ENCODE results near the gene SPHKAP. TPM values are rescaled to one million over a fixed set of nuclear protein-coding genes. Genes with fewer than 3 reads are reported as not detected.
"Not testable (repeated sequence)": the region's sequence is repeated elsewhere in the genome, so short reads cannot be mapped to it uniquely, and the experiment has no call there.

The SPHKAP gene
- total RNA-seq, 2 experiments from 2014 or later, result not detected

DNA sequence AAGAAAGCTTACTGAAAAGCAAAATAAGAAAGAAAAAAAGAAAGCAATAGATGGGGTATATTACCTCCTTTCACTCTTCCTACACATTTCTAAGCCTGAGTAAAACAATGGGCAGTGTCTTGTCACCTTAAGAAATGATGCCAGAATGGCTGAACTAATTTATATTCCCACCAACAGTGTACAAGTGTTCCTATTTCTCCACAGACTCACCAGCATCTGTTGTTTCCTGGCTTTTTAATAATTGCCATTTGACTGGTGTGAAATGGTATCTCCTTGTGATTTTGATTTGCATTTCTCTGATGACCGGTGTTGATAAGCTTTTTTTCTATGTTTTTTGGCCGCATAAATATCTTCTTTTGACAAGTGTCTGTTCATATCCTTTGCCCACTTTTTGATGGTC lies 98.4 kb downstream of the SPHKAP start:
- H3K9me3 Mint-ChIP-seq, result no peaks in the 10 kb centered on the region
- H3K4me1 Mint-ChIP-seq, result no peaks in the 10 kb centered on the region
- ATAC-seq (ENCODE audit: low read depth), result no peak
- POLR2A ChIA-PET, result no interaction called here
- H3K4me3 Mint-ChIP-seq, result no peak overlapping the region
- no peaks in the 10 kb centered on the region for H3K27me3 Mint-ChIP-seq
- no peaks in the 10 kb centered on the region for H3K36me3 Mint-ChIP-seq
- no peak overlapping the region for H3K27ac Mint-ChIP-seq
- DNase-seq, result no peak

DNA sequence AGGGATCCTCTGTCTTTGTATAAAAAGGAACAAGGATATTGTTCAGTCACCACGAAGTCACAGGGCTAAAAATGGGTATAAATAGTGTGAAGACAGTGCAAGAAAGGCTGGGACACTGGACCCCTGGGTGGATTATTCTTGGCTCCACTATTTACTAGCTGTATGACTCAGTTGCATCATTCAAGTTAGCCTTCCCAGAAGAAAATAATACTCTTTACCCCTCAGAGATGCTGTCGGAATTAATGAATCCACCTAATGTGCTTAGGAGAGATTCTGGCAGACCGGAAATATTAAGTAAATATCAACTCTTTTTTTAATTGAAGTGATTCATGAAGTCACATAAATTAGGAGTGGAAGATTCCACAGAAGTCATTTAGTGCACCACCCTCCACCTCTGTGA lies 98.9 kb downstream of the SPHKAP start:
- no peaks in the 10 kb centered on the region for H3K4me1 Mint-ChIP-seq
- no peak for ATAC-seq (ENCODE audit: low read depth)
- no peak overlapping the region for H3K27ac Mint-ChIP-seq
- H3K36me3 Mint-ChIP-seq, result no peaks in the 10 kb centered on the region
- H3K4me3 Mint-ChIP-seq, result no peak overlapping the region
- DNase-seq, result no peak
- H3K27me3 Mint-ChIP-seq, result no peaks in the 10 kb centered on the region
- H3K9me3 Mint-ChIP-seq, result no peaks in the 10 kb centered on the region
- POLR2A ChIA-PET, result no interaction called here

DNA sequence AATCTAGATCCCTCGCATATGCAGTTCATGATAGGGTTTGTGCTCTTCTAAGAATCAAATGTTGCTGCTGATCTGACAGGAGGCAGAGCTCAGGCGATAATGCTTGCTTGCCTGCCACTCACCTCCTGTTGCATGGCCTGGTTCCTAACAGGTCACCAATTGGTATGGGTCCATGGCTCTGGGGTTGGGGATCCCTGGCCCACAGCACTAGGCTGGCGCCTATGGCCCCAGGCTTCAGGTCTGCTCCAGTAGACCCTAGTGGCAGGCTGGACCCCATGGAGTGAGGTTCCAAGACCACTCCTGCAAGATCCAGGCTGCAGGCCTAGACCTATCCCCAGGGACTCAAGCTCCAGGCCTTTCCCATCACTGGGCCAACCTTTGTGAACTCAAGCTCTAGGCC lies 102.3 kb downstream of the SPHKAP start:
- POLR2A ChIA-PET, result no interaction called here
- peaks cover 2% of the 10 kb centered on the region for H3K9me3 Mint-ChIP-seq
- no peak overlapping the region for H3K4me3 Mint-ChIP-seq
- H3K27ac Mint-ChIP-seq, result no peak overlapping the region
- ATAC-seq (ENCODE audit: low read depth) (no peak), DNase-seq (no peak)
- H3K4me1 Mint-ChIP-seq, result no peaks in the 10 kb centered on the region
- no peaks in the 10 kb centered on the region for H3K27me3 Mint-ChIP-seq
- H3K36me3 Mint-ChIP-seq, result no peaks in the 10 kb centered on the region

DNA sequence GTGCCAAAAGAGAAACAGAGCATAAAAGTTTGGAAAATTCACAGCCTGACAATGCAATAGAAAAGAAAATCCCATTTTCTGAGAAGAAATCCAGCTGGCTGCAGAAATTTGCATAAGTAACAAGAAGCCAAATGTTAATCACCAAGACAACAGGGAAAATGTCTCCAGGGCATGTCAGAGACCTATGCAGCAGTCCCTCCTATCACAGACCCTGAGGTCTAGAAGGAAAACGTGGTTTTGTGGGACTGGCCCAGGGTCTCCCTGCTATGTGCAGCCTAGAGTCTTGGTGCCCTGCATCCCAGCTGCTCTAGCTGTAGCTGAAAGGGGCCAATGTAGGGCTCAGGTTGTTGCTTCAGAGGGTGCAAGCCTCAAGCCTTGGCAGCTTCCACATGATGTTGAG lies 104.8 kb downstream of the SPHKAP start:
- ATAC-seq (ENCODE audit: low read depth); H3K9me3 Mint-ChIP-seq; H3K4me1 Mint-ChIP-seq; H3K4me3 Mint-ChIP-seq; H3K27ac Mint-ChIP-seq; H3K27me3 Mint-ChIP-seq; POLR2A ChIA-PET; H3K36me3 Mint-ChIP-seq; DNase-seq: not testable (repeated sequence)

DNA sequence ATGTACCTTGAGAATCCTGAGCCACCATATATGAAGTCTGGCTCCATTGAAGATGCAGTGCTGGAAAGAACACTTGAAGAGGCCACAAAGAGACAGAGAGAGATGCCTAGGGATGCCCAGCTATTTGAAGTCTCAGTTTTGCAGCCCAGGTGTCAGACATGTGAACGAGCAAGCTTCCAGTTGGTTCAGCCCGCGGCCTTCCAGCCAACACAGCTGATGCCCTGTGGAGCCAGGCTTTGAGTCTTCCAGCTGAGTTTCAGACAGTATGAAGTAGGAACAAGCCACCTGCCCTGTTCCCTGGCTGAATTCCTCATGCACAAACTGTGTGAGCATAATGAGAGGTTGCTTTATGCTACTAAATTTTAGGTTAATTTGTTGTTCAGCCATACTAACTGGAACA lies 108.8 kb downstream of the SPHKAP start:
- ATAC-seq (ENCODE audit: low read depth) (no peak), DNase-seq (no peak)
- H3K36me3 Mint-ChIP-seq, result no peaks in the 10 kb centered on the region
- H3K4me3 Mint-ChIP-seq, result no peak overlapping the region
- H3K4me1 Mint-ChIP-seq, result no peaks in the 10 kb centered on the region
- no peaks in the 10 kb centered on the region for H3K27me3 Mint-ChIP-seq
- POLR2A ChIA-PET, result no interaction called here
- H3K27ac Mint-ChIP-seq, result no peak overlapping the region
- H3K9me3 Mint-ChIP-seq, result peaks cover 2% of the 10 kb centered on the region

DNA sequence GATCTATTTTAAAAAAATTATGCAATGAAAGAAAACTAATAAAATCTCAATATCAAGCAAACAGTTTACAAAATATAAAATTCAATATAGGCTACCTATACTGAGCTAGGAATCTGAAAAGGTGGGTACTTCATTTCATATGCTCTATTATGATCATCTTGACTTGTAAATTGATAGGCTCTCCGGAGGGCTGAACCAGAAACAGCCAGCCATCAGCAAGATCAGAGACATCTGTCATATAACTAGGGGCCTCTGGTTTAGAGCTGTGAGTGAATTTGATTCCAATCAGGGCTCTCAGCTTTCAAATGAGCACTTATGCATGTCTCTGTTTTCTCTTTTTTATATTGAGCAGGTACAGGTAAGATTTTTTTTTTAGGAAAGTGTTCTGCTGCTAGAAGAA lies 114.2 kb downstream of the SPHKAP start:
- H3K4me1 Mint-ChIP-seq, result no peaks in the 10 kb centered on the region
- H3K9me3 Mint-ChIP-seq, result no peaks in the 10 kb centered on the region
- DNase-seq (no peak), ATAC-seq (ENCODE audit: low read depth) (no peak)
- no peak overlapping the region for H3K27ac Mint-ChIP-seq
- no peaks in the 10 kb centered on the region for H3K36me3 Mint-ChIP-seq
- POLR2A ChIA-PET, result no interaction called here
- no peak overlapping the region for H3K4me3 Mint-ChIP-seq
- H3K27me3 Mint-ChIP-seq, result no peaks in the 10 kb centered on the region

DNA sequence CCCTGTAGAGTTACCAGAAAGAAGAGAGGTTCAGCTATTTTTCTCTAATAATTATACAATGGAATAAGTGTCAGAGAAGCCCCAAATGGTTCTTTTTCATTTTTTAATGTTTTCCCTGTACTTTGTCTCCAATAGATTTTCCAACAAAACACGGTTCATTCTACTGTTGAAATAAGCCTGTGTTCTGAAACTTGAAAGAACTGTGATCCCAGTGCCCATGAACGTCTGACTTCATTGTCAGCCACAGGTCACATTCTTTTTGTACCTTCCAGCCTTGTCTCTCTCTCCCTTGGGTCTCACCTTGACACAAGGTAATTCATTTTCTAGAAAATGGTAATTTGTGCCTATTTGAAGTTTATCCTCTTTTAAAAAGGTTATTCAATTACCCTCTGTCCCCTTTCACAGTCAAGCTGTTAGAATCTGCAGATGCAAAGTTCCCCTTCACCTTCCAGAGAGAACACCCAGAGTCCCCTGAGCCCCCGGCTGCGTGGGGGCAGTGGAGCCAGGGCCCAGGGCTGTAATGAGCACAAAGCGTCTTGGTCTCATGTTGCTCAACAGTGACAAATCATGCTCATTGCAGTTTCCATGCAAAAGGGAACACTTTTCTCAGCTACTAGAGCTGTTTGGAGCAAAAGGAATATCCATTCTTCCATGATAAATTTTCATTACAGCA lies 115.2 kb downstream of the SPHKAP start:
- DNase-seq (no peak), ATAC-seq (ENCODE audit: low read depth) (no peak)
- Mint-ChIP-seq H3K9me3 (no peaks in the 10 kb centered on the region), H3K36me3 (no peaks in the 10 kb centered on the region), H3K27ac (no peak overlapping the region), H3K4me3 (no peak overlapping the region), H3K27me3 (no peaks in the 10 kb centered on the region), H3K4me1 (no peaks in the 10 kb centered on the region)
- POLR2A ChIA-PET, result no interaction called here

DNA sequence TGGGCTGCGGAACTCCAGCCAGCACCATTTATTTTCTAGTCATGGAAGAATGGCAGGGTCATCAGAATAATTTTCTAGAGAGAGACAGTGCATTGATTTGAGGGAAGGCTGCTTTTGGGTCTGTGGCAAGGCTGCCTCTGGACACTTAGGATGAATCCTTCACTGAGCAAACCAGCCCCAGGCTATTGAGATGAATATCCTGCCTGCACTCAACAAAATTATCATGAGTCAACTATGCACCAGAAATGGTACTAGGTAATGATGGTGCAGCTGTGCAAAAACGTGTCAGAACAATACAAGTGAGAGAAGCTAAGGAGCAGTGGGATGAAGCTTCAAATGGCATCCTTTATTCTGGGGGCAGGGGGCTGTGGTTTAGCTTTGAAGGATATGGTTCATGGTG lies 115.8 kb downstream of the SPHKAP start:
- Mint-ChIP-seq H3K27me3 (no peaks in the 10 kb centered on the region), H3K27ac (no peak overlapping the region), H3K9me3 (no peaks in the 10 kb centered on the region), H3K36me3 (no peaks in the 10 kb centered on the region), H3K4me1 (no peaks in the 10 kb centered on the region), H3K4me3 (no peak overlapping the region)
- DNase-seq, result no peak
- ATAC-seq (ENCODE audit: low read depth), result no peak
- POLR2A ChIA-PET, result no interaction called here

DNA sequence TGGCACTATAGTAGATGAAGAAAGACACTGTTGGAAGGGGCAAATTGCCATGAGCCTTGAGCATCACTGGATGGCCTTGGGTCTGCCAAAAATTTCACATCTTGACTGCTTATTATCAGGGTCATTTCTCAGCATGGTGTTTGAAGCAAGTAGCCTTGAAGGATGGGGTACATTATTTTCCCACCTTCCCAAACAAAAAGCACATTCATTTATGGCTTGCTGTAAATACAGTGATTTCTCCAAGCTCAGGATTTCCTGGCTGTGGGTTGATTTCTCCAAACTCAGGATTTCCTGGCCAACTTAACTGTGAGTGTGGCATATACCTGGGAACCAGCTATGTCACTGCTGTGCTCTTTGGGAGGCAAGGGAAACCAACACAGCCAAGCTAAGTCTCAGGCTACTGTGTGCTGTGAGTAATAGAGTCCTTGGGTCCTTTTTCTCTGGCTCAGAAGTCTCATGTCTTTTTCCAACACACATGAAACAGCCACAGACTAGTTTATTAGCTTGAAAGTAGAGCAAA lies 116.6 kb downstream of the SPHKAP start:
- ATAC-seq (ENCODE audit: low read depth), result no peak
- no peaks in the 10 kb centered on the region for H3K36me3 Mint-ChIP-seq
- DNase-seq, result no peak
- H3K4me1 Mint-ChIP-seq, result no peaks in the 10 kb centered on the region
- no peak overlapping the region for H3K27ac Mint-ChIP-seq
- H3K9me3 Mint-ChIP-seq, result no peaks in the 10 kb centered on the region
- H3K4me3 Mint-ChIP-seq, result no peak overlapping the region
- POLR2A ChIA-PET, result no interaction called here
- H3K27me3 Mint-ChIP-seq, result no peaks in the 10 kb centered on the region

DNA sequence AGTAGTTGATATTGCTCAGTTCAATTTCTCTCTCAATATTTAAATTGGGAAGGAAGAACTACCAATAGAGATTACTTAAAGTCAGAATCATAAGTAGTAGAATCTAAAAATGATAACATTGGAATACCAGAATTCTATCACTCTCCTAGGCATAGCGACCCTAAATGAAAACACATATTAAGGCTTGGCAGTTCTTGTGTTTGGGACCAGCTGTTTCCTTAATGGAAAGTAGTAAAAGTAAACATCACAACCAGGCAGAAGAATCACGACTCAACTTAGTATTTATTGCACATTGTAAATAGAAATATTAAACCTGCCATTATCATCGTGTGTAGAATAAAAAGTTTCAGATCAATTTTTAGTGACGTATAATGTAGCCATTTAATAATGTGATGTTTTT lies 117.5 kb downstream of the SPHKAP start:
- no peak overlapping the region for H3K4me3 Mint-ChIP-seq
- no peaks in the 10 kb centered on the region for H3K36me3 Mint-ChIP-seq
- no peaks in the 10 kb centered on the region for H3K9me3 Mint-ChIP-seq
- no peaks in the 10 kb centered on the region for H3K27me3 Mint-ChIP-seq
- POLR2A ChIA-PET, result no interaction called here
- DNase-seq (no peak), ATAC-seq (ENCODE audit: low read depth) (no peak)
- H3K27ac Mint-ChIP-seq, result no peak overlapping the region
- no peaks in the 10 kb centered on the region for H3K4me1 Mint-ChIP-seq

DNA sequence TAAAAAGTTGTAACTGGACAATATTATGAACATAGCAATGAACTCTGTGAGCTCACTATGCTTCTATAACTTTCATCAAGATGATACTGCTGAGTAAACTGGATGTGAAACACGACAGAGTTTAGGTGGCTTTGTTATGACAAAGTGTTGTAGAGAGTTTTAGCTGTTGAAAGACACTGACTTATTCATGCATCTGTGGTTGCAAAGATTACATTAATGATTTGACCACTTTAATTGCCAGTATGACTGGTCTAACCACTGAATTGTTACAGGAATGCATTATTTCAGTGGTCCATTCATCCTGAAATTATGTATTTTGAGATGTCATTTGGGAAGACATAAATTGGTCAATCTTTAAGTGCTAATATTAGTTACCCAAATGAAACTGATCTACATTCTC lies 117.9 kb downstream of the SPHKAP start:
- no peaks in the 10 kb centered on the region for H3K9me3 Mint-ChIP-seq
- H3K4me3 Mint-ChIP-seq, result no peak overlapping the region
- DNase-seq (no peak), ATAC-seq (ENCODE audit: low read depth) (no peak)
- H3K27me3 Mint-ChIP-seq, result no peaks in the 10 kb centered on the region
- no peak overlapping the region for H3K27ac Mint-ChIP-seq
- H3K4me1 Mint-ChIP-seq, result no peaks in the 10 kb centered on the region
- no peaks in the 10 kb centered on the region for H3K36me3 Mint-ChIP-seq
- POLR2A ChIA-PET, result no interaction called here

DNA sequence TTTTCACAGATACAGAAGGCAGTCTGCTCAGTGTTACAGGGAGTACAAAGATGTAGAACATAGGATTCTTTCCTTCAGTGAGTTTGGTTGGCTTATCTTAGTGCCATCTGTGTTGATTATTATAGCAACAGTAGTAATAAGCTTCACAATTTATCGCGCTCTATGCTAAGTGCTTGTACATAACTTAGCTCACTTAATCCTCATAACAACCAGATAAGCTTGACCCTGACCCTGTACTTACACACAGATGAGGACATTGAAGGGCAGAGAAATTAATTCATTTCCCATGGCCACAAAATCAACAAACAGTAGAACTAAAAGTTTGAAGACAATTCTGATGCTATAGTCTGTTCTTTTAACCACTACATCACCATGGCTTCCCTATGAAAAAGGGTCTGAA lies 121.8 kb downstream of the SPHKAP start:
- H3K36me3 Mint-ChIP-seq, result no peaks in the 10 kb centered on the region
- no peak for ATAC-seq (ENCODE audit: low read depth)
- POLR2A ChIA-PET, result no interaction called here

DNA sequence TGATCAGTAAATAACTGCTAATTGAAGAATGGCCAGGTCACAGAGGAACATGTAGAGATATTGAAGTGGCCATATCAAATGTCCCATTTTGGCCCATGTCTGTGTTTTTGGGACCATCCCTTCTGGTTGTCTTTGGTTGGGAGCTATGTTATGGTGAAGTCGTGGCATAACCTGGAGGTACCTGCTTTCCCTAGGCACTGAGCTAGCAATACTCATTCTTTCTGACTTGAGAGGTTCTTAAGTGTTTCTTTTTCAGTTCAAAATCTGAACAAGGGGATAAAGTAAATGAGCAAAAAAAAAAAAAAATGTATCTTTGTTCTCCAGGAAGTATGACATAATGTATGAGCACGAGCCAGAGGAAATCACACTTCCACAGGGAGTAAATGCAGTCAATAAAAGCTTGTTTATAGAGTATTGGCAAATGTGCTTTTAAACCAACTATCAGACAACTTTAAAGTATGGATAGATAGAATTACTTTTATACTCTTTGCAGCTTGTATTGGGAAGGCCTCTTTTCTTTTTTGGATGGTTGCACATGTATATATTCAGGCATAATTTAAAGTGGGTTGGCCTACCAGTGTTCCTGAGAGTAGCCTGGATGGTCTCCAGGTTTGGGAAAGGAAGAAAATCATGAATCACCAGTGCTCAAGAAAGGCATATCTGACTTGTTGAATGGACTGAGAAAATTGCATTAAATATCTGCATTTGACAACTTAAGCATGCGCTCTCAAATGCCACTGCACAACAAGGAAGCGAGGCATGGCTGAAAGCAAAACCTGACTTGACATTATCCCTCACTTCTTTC lies 125.0 kb downstream of the SPHKAP start:
- Mint-ChIP-seq H3K27me3 (no peaks in the 10 kb centered on the region), H3K4me1 (no peaks in the 10 kb centered on the region)

More for the DNA sequence above, 121.8 kb downstream of the SPHKAP start:
- no peaks in the 10 kb centered on the region for H3K4me1 Mint-ChIP-seq
- H3K27me3 Mint-ChIP-seq, result no peaks in the 10 kb centered on the region
- no peak for DNase-seq
- no peak overlapping the region for H3K4me3 Mint-ChIP-seq
- no peak overlapping the region for H3K27ac Mint-ChIP-seq
- H3K9me3 Mint-ChIP-seq, result no peaks in the 10 kb centered on the region

DNA sequence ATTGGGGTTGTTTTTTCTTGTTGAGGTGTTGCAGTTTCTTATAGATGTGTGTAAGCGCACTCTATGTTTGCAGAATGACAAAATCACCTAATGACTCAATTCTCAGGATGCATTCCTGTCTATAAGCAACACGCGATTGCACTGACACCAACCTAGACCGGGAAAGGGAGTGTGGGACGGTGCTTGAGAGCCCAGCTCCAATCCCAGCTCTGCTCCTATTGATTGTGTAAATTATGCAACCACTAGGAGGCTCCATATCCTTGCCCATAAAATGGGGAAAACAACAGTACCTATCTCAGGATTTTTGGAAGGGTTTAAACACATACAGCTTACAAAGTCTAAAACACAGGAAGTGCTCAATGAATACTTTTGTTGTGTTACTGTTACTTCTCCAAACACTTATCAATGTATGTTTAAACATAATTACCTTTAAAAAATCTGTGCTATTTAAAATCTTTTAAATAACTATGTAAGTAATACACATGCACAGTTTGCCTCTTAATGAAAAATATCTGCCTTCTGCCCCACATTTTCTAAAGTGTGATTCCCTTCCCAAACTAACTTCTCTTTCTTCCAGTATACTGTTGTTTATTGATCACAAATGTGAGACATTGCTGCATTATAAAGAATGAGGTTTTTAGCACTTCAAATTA lies 132.5 kb downstream of the SPHKAP start:
- DNase-seq, result no peak
- no peak overlapping the region for H3K4me3 Mint-ChIP-seq
- H3K36me3 Mint-ChIP-seq, result no peaks in the 10 kb centered on the region
- ATAC-seq (ENCODE audit: low read depth), result no peak
- H3K9me3 Mint-ChIP-seq, result no peaks in the 10 kb centered on the region
- H3K27ac Mint-ChIP-seq, result no peak overlapping the region
- no peaks in the 10 kb centered on the region for H3K4me1 Mint-ChIP-seq
- POLR2A ChIA-PET, result no interaction called here
- H3K27me3 Mint-ChIP-seq, result no peaks in the 10 kb centered on the region

More for the DNA sequence above, 125.0 kb downstream of the SPHKAP start:
- H3K9me3 Mint-ChIP-seq, result no peaks in the 10 kb centered on the region
- DNase-seq, result no peak
- H3K27ac Mint-ChIP-seq, result no peak overlapping the region
- H3K36me3 Mint-ChIP-seq, result no peaks in the 10 kb centered on the region
- POLR2A ChIA-PET, result no interaction called here
- no peak for ATAC-seq (ENCODE audit: low read depth)
- no peak overlapping the region for H3K4me3 Mint-ChIP-seq
